ENCODE measurements around the gene PRKRA.

Gene PRKRA

DNA sequence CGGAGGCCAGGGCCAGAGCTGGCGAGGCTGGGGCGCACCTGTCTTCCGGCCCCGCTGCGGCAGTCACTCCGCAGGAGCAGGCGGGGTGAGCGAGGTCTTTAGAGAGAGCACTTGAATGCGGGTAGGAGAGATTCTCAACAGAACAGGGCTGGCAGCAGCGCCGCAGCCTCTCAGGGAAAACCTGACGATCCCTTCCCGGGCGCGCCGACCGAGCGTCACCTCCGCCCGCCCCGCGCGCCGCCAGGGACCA, 526 bp downstream of the PRKRA start:
- Histone ChIP-seq H2BK12ac (ENCODE audit: low read length) (no peak overlapping the region), H3K36me3 (ENCODE audit: control insufficient read depth in 1 of 2, insufficient read depth in 2 of 2, low read length in 2 of 2) (peaks cover 8 to 17% of the 10 kb centered on the region in 2 experiments), H3K27ac (ENCODE audit: low read depth, low read length) (peak overlapping the region; percentile 57), H3K4me3 (ENCODE audit: low read depth, low read length) (peak overlapping the region; percentile 99), H2AFZ (ENCODE audit: insufficient read depth, low read length, poor library complexity) (peak overlapping the region; percentile 48), H3K27me3 (ENCODE audit: insufficient read depth, low read length) (no peaks in the 10 kb centered on the region), H3K79me2 (ENCODE audit: control insufficient read depth, insufficient read depth, low read length, poor library complexity) (peaks cover 6% of the 10 kb centered on the region), H4K12ac (ENCODE audit: low read depth, low read length) (no peak overlapping the region), H3K9me3 (ENCODE audit: insufficient read depth, low read depth, low read length) (no peaks in the 10 kb centered on the region), H3K9ac (ENCODE audit: low read length) (peak overlapping the region; percentile 70), H3K4me1 (ENCODE audit: control insufficient read depth in 1 of 2, insufficient read depth in 2 of 2, low read length in 2 of 2) (peaks cover 7 to 11% of the 10 kb centered on the region in 2 experiments), H3K14ac (ENCODE audit: low read length) (peak overlapping the region; percentile 63), H3K4ac (ENCODE audit: low read depth, low read length) (peak overlapping the region; percentile 87), H2AK5ac (ENCODE audit: low read length) (no peak overlapping the region), H4K91ac (ENCODE audit: low read depth, low read length) (peak overlapping the region; percentile 11), H2BK120ac (ENCODE audit: insufficient read depth, low read length, poor library complexity) (no peak overlapping the region), H3K18ac (ENCODE audit: low read length) (peak overlapping the region; percentile 30), H3K23ac (ENCODE audit: low read length) (no peak overlapping the region), H3K79me1 (ENCODE audit: low read length) (peaks cover 11% of the 10 kb centered on the region), H4K8ac (ENCODE audit: low read depth, low read length) (peak overlapping the region; percentile 69), H3K4me2 (ENCODE audit: low read length) (peak overlapping the region; percentile 64), H2BK5ac (ENCODE audit: low read depth, low read length, poor library complexity) (no peak overlapping the region)
- peak; percentile 87 to 88 for DNase-seq
- WGBS (ENCODE audit: extremely low coverage, insufficient coverage, insufficient read length), result no CpG with 5 or more reads among the region's 25 CpGs

DNA sequence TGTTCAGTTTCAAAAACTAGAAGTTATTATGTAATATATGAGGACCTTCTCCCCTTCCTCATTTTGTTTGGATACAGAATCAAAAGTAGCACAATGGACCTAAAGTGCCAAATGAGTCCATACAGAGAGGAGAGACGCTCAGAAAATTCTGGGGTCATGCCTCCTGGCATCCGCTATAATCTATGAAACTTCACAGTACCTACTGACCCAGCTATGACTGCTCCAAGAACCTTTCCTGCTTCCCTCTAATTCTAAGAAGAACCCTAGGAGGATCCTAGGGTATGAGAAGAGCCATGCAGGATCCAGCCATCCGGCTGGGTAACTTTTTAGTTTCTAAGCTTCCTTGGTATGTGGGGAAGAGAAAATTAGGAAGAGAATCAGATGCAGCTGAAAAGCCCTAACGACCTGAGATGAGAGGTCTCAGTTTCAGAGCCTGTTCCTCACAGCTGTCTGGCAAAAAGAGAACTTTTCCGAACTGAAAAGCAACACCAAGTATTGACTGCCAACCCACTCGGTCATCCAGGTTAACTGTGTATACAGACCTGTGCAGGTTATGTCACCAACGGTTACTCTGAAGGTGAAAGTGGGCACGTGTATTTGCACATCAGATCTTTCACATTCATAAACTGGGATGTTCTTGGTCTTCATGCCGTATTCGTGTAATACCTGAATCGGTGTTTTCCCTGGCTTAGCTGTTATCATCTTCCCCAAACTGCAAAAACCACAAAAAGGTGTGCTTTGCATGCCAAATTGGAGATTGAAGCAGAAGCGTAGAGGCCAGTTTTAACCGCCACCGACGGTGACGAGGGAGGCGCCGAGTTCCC, 1.1 kb downstream of the PRKRA start:
- Histone ChIP-seq H3K4me2 (ENCODE audit: low read length) (peak overlapping the region; percentile 64), H3K18ac (ENCODE audit: low read length) (peak overlapping the region; percentile 30), H3K14ac (ENCODE audit: low read length) (peak overlapping the region; percentile 63), H3K9ac (ENCODE audit: low read length) (peak overlapping the region; percentile 70), H2BK120ac (ENCODE audit: insufficient read depth, low read length, poor library complexity) (no peak overlapping the region), H2AK5ac (ENCODE audit: low read length) (no peak overlapping the region), H3K9me3 (ENCODE audit: insufficient read depth, low read depth, low read length) (no peaks in the 10 kb centered on the region), H2BK12ac (ENCODE audit: low read length) (no peak overlapping the region), H3K79me1 (ENCODE audit: low read length) (peaks cover 11% of the 10 kb centered on the region), H3K36me3 (ENCODE audit: control insufficient read depth in 1 of 2, insufficient read depth in 2 of 2, low read length in 2 of 2) (peaks cover 8 to 18% of the 10 kb centered on the region in 2 experiments), H3K4me3 (ENCODE audit: low read depth, low read length) (peak overlapping the region; percentile 99), H3K4ac (ENCODE audit: low read depth, low read length) (peak overlapping the region; percentile 87), H4K91ac (ENCODE audit: low read depth, low read length) (peak overlapping the region; percentile 11), H3K4me1 (ENCODE audit: control insufficient read depth in 1 of 2, insufficient read depth in 2 of 2, low read length in 2 of 2) (peaks cover 7 to 11% of the 10 kb centered on the region in 2 experiments), H4K8ac (ENCODE audit: low read depth, low read length) (peak overlapping the region; percentile 69), H2AFZ (ENCODE audit: insufficient read depth, low read length, poor library complexity) (peak overlapping the region; percentile 48), H3K27ac (ENCODE audit: low read depth, low read length) (peak overlapping the region; percentile 57), H4K12ac (ENCODE audit: low read depth, low read length) (no peak overlapping the region), H3K23ac (ENCODE audit: low read length) (no peak overlapping the region), H3K27me3 (ENCODE audit: insufficient read depth, low read length) (no peaks in the 10 kb centered on the region), H2BK5ac (ENCODE audit: low read depth, low read length, poor library complexity) (no peak overlapping the region), H3K79me2 (ENCODE audit: control insufficient read depth, insufficient read depth, low read length, poor library complexity) (peaks cover 6% of the 10 kb centered on the region)
- DNase-seq, result peak in 1 of 2 donors; percentile 2
- WGBS (ENCODE audit: extremely low coverage, insufficient coverage, insufficient read length), result no CpG with 5 or more reads among the region's 18 CpGs

DNA sequence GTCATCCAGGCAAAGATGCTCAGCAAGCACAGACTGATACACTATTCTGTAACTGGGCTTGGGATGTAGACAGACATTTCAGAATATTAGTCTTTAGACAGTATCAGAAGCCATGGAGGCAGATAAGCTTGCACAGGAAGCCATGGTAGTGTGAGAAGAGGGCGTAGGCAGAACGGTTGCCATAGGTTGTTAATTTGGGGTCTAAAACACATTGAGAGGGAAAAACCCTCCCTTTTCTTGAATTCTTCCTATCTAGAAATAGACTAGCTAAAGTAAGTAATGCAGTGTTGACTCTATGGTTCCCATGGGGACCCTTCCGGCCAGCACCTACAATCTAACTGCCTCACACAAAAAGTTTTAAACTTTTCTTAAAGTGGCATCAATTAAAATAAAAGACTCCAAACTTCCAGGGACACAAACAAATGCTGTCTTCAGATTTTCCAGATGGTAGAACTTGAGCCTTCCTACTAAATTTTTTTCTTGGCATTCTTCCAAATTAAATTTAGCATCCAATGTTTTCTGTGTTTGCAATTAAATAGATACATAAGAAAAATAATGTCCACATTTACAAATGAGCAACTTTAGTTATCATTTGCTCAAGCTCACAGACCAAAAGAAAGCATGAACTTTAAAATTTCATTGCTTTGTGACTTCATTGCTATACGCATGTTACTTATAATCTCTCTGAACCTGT, 1.9 kb downstream of the PRKRA start:
- no peak overlapping the region for H3K23ac ChIP-seq (ENCODE audit: low read length)
- H2AFZ ChIP-seq (ENCODE audit: insufficient read depth, low read length, poor library complexity), result no peak overlapping the region
- peaks cover 7 to 11% of the 10 kb centered on the region in 2 experiments for H3K4me1 ChIP-seq (ENCODE audit: control insufficient read depth in 1 of 2, insufficient read depth in 2 of 2, low read length in 2 of 2)
- H3K27ac ChIP-seq (ENCODE audit: low read depth, low read length), result no peak overlapping the region
- no peak overlapping the region for H3K18ac ChIP-seq (ENCODE audit: low read length)
- H2BK5ac ChIP-seq (ENCODE audit: low read depth, low read length, poor library complexity), result no peak overlapping the region
- no peak overlapping the region for H3K14ac ChIP-seq (ENCODE audit: low read length)
- peaks cover 6% of the 10 kb centered on the region for H3K79me2 ChIP-seq (ENCODE audit: control insufficient read depth, insufficient read depth, low read length, poor library complexity)
- no peak overlapping the region for H4K91ac ChIP-seq (ENCODE audit: low read depth, low read length)
- DNase-seq, result no peak
- H3K79me1 ChIP-seq (ENCODE audit: low read length), result peaks cover 11% of the 10 kb centered on the region
- no peaks in the 10 kb centered on the region for H3K9me3 ChIP-seq (ENCODE audit: insufficient read depth, low read depth, low read length)
- H3K4me3 ChIP-seq (ENCODE audit: low read depth, low read length), result no peak overlapping the region
- no peak overlapping the region for H2AK5ac ChIP-seq (ENCODE audit: low read length)
- H2BK120ac ChIP-seq (ENCODE audit: insufficient read depth, low read length, poor library complexity), result no peak overlapping the region
- no peaks in the 10 kb centered on the region for H3K27me3 ChIP-seq (ENCODE audit: insufficient read depth, low read length)
- peaks cover 8 to 18% of the 10 kb centered on the region in 2 experiments for H3K36me3 ChIP-seq (ENCODE audit: control insufficient read depth in 1 of 2, insufficient read depth in 2 of 2, low read length in 2 of 2)
- no peak overlapping the region for H4K8ac ChIP-seq (ENCODE audit: low read depth, low read length)
- no peak overlapping the region for H3K4me2 ChIP-seq (ENCODE audit: low read length)
- no peak overlapping the region for H3K4ac ChIP-seq (ENCODE audit: low read depth, low read length)
- no peak overlapping the region for H2BK12ac ChIP-seq (ENCODE audit: low read length)
- WGBS (ENCODE audit: extremely low coverage, insufficient coverage, insufficient read length), result no CpG with 5 or more reads among the region's 4 CpGs
- no peak overlapping the region for H3K9ac ChIP-seq (ENCODE audit: low read length)
- H4K12ac ChIP-seq (ENCODE audit: low read depth, low read length), result no peak overlapping the region

DNA sequence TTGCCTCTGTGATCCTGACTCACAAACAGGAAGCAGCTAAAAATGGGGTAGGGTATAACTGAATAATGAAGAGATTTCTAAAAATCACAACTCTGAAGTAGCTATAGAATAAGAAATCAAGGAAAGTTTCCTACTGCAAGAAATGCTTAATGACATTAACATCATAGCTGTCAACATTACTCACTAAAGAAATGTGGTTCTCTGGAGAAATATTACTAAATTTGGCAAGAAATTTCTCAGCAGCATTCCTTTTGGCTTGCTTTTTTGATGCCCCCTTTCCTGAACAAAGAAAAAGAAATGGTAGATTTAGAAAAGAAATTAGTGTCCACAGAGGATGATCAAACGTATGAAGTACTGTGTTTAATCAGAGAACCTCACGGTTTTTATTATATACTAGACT, 9.5 kb downstream of the PRKRA start:
- H2BK5ac ChIP-seq (ENCODE audit: low read depth, low read length, poor library complexity), result no peak overlapping the region
- H2AK5ac ChIP-seq (ENCODE audit: low read length), result no peak overlapping the region
- H3K18ac ChIP-seq (ENCODE audit: low read length), result no peak overlapping the region
- H3K4me1 ChIP-seq (ENCODE audit: control insufficient read depth in 1 of 2, insufficient read depth in 2 of 2, low read length in 2 of 2), result peaks cover 0 to 3% of the 10 kb centered on the region in 2 experiments
- H3K23ac ChIP-seq (ENCODE audit: low read length), result no peak overlapping the region
- H3K79me1 ChIP-seq (ENCODE audit: low read length), result no peaks in the 10 kb centered on the region
- no peak overlapping the region for H3K4me3 ChIP-seq (ENCODE audit: low read depth, low read length)
- H3K9ac ChIP-seq (ENCODE audit: low read length), result no peak overlapping the region
- H3K36me3 ChIP-seq (ENCODE audit: control insufficient read depth in 1 of 2, insufficient read depth in 2 of 2, low read length in 2 of 2), result peaks cover 11 to 20% of the 10 kb centered on the region in 2 experiments
- H3K9me3 ChIP-seq (ENCODE audit: insufficient read depth, low read depth, low read length), result no peaks in the 10 kb centered on the region
- H4K91ac ChIP-seq (ENCODE audit: low read depth, low read length), result no peak overlapping the region
- WGBS (ENCODE audit: extremely low coverage, insufficient coverage, insufficient read length), result no CpG with 5 or more reads among the region's 2 CpGs
- no peaks in the 10 kb centered on the region for H3K27me3 ChIP-seq (ENCODE audit: insufficient read depth, low read length)
- no peak overlapping the region for H3K27ac ChIP-seq (ENCODE audit: low read depth, low read length)
- no peaks in the 10 kb centered on the region for H3K79me2 ChIP-seq (ENCODE audit: control insufficient read depth, insufficient read depth, low read length, poor library complexity)
- no peak overlapping the region for H3K4me2 ChIP-seq (ENCODE audit: low read length)
- DNase-seq, result no peak
- no peak overlapping the region for H4K12ac ChIP-seq (ENCODE audit: low read depth, low read length)
- no peak overlapping the region for H2BK12ac ChIP-seq (ENCODE audit: low read length)
- no peak overlapping the region for H3K4ac ChIP-seq (ENCODE audit: low read depth, low read length)
- H3K14ac ChIP-seq (ENCODE audit: low read length), result no peak overlapping the region
- no peak overlapping the region for H4K8ac ChIP-seq (ENCODE audit: low read depth, low read length)
- no peak overlapping the region for H2BK120ac ChIP-seq (ENCODE audit: insufficient read depth, low read length, poor library complexity)
- H2AFZ ChIP-seq (ENCODE audit: insufficient read depth, low read length, poor library complexity), result no peak overlapping the region

Measured in trophoblast cell (in vitro differentiated cells and primary cell).